ENCODE data around the gene FREM1.

GRCh38 chr9:14866200-14866749 is 44.0 kb downstream of the FREM1 start:
- TF ChIP-seq CTCF (IDR thresholded peaks at IDR 0.05) (no peak), EP300 (IDR thresholded peaks at IDR 0.05; ENCODE audit: low read depth) (no peak)
